Measurements from ENCODE around the gene HOXC11. TPM values are rescaled to one million over a fixed set of nuclear protein-coding genes. Genes with fewer than 3 reads are reported as not detected.

Gene HOXC11
- total RNA-seq, 5 donors from 2014 or later (not counting 1 experiment from before 2014, with no cell fraction given) = not detected

DNA sequence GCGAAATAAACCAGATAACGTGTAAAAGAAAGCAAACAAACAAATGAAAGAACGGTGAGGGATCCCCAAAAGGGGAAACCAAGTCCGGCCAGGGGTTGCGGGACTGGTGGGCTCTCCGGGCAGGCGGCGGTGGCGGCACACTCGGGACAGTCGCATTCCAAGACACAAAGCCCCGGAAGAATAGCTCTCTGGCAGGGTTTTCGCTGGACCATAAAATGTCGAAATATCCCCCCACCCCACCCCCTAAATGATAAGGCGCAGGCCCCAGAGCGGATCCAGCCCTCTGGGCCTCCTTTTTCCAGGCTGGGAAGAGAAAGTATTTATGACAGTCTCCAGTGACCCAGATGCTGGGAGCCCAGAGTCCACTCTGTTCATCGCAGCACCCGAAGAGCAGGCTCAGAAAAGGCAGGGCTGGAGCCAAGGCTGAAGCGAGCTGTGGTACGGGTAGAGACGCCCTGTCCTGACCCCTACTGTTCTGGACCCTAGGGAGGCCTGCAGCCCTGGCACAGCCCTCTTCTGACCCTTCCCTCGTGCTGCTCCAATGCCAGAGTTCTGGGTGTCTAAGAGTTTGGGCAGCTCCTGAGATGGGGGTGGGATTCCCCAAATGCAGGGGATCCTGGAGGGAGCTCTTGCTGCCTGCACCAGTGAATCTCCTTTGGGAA is 33.8 kb downstream of the HOXC11 start:
- no peaks in the 10 kb centered on the region for H3K36me3 Mint-ChIP-seq
- ChIA-PET CTCF (interaction anchor here (0.6 to 4.4 kb wide), 15 partner anchors 26 to 601 kb away, joined by 3 to 41 read pairs (median 4); no protein-coding TSS in a partner anchor), POLR2A (interaction anchor here in 1 of 2 donors (0.6 kb wide), 1 partner anchor 273 kb away, joined by 3 read pairs; the partner anchor contains the start of gene CBX5)
- Histone ChIP-seq H3K4me1 (ENCODE audit: control insufficient read depth in 1 of 2, extremely low read depth in 1 of 2, insufficient read depth in 2 of 2, low read length in 2 of 2) (peaks cover 0 to 35% of the 10 kb centered on the region in 2 experiments), H3K27ac (ENCODE audit: low read length) (no peak overlapping the region), H3K4me3 (ENCODE audit: control insufficient read depth in 1 of 2, extremely low read depth in 1 of 2, low read length in 1 of 2) (peak overlapping the region; percentile 43 to 73), H3K9me3 (no peaks in the 10 kb centered on the region), H3K36me3 (ENCODE audit: control insufficient read depth in 2 of 2, extremely low read depth in 1 of 2, insufficient read depth in 1 of 2, low read length in 1 of 2) (no peaks in the 10 kb centered on the region), H3K27me3 (replicated peaks in 1 of 2; ENCODE audit: control insufficient read depth in 2 of 2, extremely low read depth in 1 of 2, insufficient read depth in 2 of 2, low read length in 1 of 2) (peaks cover 15 to 99% of the 10 kb centered on the region in 2 experiments)
- H3K27ac Mint-ChIP-seq = peak overlapping the region in 1 of 2 donors; percentile 43
- no peaks in the 10 kb centered on the region for H3K9me3 Mint-ChIP-seq
- no peak for DNase-seq
- H3K4me1 Mint-ChIP-seq = peaks cover 30 to 39% (median 37%) of the 10 kb centered on the region in 3 donors
- WGBS (ENCODE audit: insufficient coverage) = 11% methylated on average over 12 of the region's 22 CpGs
- ATAC-seq (replicated peaks in 1 of 4) = no peak
- H3K27me3 Mint-ChIP-seq = peaks cover 79 to 93% of the 10 kb centered on the region in 2 donors
- peak overlapping the region; percentile 68 to 89 (median 71) for H3K4me3 Mint-ChIP-seq

DNA sequence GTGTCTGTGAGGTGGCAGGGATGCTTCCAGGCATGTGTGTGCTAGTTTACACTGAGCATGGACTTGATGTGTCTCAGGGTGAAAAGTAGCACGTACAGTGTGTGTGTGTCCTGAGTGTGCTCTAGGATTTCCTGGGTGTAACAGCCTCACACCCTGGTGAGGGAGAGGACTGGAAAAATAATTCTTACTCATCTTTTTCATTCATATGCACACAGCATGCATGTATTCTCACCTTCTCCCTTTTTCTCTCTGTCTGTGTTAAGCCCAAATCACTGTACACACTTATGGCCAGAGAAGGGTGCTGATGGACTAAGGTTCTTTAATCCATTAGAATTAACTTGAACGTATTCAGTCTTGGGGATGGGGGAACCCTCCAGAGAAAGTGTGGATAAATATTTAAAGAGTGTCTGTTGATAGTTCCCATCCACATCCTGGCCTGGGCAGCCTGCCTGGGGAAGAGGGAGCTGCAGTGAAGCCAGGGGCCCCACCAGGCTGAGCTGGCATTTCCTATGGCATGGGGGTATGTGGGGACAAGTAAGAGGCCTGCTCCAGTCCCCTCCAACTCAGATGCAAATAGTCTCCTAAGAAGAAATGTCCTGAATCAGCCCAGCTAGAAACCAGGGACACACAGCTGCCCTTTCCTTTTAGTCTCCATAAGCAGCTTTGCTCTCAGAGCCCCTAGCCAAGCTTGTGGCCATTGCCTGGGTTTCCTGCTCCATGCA is 34.8 kb downstream of the HOXC11 start:
- Mint-ChIP-seq H3K4me1 (peaks cover 30 to 39% (median 37%) of the 10 kb centered on the region in 3 donors), H3K36me3 (no peaks in the 10 kb centered on the region), H3K27me3 (peaks cover 78 to 92% of the 10 kb centered on the region in 2 donors), H3K27ac (no peak overlapping the region), H3K9me3 (no peaks in the 10 kb centered on the region), H3K4me3 (peak overlapping the region in 1 of 3 donors; percentile 89)
- Histone ChIP-seq H3K27ac (ENCODE audit: low read length) (no peak overlapping the region), H3K4me1 (ENCODE audit: control insufficient read depth in 1 of 2, extremely low read depth in 1 of 2, insufficient read depth in 2 of 2, low read length in 2 of 2) (peaks cover 0 to 35% of the 10 kb centered on the region in 2 experiments), H3K27me3 (replicated peaks in 1 of 2; ENCODE audit: control insufficient read depth in 2 of 2, extremely low read depth in 1 of 2, insufficient read depth in 2 of 2, low read length in 1 of 2) (peaks cover 15 to 93% of the 10 kb centered on the region in 2 experiments), H3K4me3 (ENCODE audit: control insufficient read depth in 1 of 2, extremely low read depth in 1 of 2, low read length in 1 of 2) (no peak overlapping the region), H3K9me3 (no peaks in the 10 kb centered on the region), H3K36me3 (ENCODE audit: control insufficient read depth in 2 of 2, extremely low read depth in 1 of 2, insufficient read depth in 1 of 2, low read length in 1 of 2) (no peaks in the 10 kb centered on the region)
- ChIA-PET CTCF (interaction anchor here (0.5 to 4.4 kb wide), 9 partner anchors 10 to 204 kb away, joined by 3 to 41 read pairs (median 10); no protein-coding TSS in a partner anchor), POLR2A (no interaction called here)
- no CpG with 5 or more reads among the region's 2 CpGs for WGBS (ENCODE audit: insufficient coverage)
- no peak for ATAC-seq (replicated peaks in 1 of 4)
- no peak for DNase-seq

DNA sequence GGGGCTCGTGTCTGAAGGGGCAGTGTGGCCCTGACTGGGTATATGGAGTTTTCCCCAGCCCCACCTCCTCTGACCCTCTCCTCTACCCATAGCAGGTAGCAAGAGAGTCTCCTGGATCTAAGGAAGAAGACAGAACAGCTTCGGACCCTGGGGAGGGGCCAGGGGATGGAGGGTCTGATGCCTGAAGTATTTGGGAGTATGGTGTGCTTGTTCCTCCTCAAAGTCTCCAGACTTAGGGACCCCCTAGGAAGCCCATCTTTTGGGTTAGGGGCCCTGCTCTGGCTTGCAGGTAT is 35.3 kb downstream of the HOXC11 start:
- Mint-ChIP-seq H3K4me3 (peak overlapping the region in 1 of 3 donors; percentile 49), H3K4me1 (peaks cover 30 to 39% (median 37%) of the 10 kb centered on the region in 3 donors), H3K27ac (no peak overlapping the region)

DNA sequence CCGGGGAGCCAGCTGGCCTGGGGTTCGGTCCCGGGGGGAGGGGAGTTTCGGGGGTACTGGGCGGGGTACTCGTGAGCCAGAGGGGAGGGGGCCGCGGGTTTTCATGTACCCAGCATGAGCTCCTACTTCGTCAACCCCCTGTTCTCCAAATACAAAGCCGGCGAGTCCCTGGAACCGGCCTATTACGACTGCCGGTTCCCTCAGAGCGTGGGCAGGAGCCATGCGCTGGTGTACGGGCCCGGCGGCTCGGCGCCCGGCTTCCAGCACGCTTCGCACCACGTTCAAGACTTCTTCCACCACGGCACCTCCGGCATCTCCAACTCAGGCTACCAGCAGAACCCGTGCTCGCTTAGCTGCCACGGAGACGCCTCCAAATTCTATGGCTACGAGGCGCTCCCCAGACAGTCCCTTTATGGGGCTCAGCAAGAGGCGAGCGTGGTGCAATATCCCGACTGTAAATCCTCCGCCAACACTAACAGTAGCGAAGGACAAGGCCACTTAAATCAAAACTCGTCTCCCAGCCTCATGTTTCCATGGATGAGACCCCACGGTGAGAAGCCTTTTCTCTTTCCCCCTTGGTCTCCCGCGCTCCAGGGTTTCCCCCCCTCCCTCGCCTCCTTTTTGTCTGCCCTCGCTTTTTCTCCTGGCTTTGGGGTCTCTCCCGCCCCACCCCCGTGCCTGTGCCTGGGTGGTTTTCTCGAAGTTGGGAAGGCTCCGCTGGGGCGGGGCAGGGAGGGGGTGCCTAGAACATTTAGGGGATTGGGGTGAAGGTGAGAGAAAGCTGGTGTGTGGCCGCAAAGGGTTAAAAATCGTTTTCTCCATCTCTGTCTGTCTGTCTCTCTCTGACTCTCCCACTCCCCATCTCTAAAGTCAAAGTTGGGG is 36.5 kb downstream of the HOXC11 start:
- Mint-ChIP-seq H3K4me3 (peak overlapping the region; percentile 49 to 81 (median 62)), H3K36me3 (no peaks in the 10 kb centered on the region), H3K27ac (peak overlapping the region in 1 of 2 donors; percentile 36), H3K27me3 (peaks cover 75 to 93% of the 10 kb centered on the region in 2 donors), H3K4me1 (peaks cover 32 to 40% (median 39%) of the 10 kb centered on the region in 3 donors), H3K9me3 (no peaks in the 10 kb centered on the region)
- peak; percentile 46 to 49 (median 47) for ATAC-seq (replicated peaks in 1 of 4)
- POLR2A ChIA-PET = interaction anchor here (0.7 kb wide), 2 partner anchors 62 to 454 kb away, joined by 6 to 8 read pairs; no protein-coding TSS in a partner anchor
- DNase-seq = peak in 6 of 35 experiments; percentile 22 to 52 (median 28)
- H3K36me3 ChIP-seq (ENCODE audit: control insufficient read depth in 2 of 2, extremely low read depth in 1 of 2, insufficient read depth in 1 of 2, low read length in 1 of 2) = no peaks in the 10 kb centered on the region
- H3K27me3 ChIP-seq (replicated peaks in 1 of 2; ENCODE audit: control insufficient read depth in 2 of 2, extremely low read depth in 1 of 2, insufficient read depth in 2 of 2, low read length in 1 of 2) = peaks cover 19 to 93% of the 10 kb centered on the region in 2 experiments
- WGBS (ENCODE audit: insufficient coverage) = 4% methylated on average over 22 of the region's 51 CpGs
- peaks cover 0 to 40% of the 10 kb centered on the region in 2 experiments for H3K4me1 ChIP-seq (ENCODE audit: control insufficient read depth in 1 of 2, extremely low read depth in 1 of 2, insufficient read depth in 2 of 2, low read length in 2 of 2)
- H3K27ac ChIP-seq (ENCODE audit: low read length) = no peak overlapping the region
- H3K4me3 ChIP-seq (ENCODE audit: control insufficient read depth in 1 of 2, extremely low read depth in 1 of 2, low read length in 1 of 2) = peak overlapping the region in 1 of 2 donors; percentile 25
- CTCF ChIA-PET = interaction anchor here (0.6 to 4.4 kb wide), 17 partner anchors 10 to 246 kb away, joined by 3 to 41 read pairs (median 5); partner anchors contain the start of genes HOXC5 (in 1 of the 2), HOXC9 (in 1 of the 2) and SMUG1 (in 1 of the 2)
- no peaks in the 10 kb centered on the region for H3K9me3 ChIP-seq

More for the DNA sequence above, 35.3 kb downstream of the HOXC11 start:
- WGBS (ENCODE audit: insufficient coverage) = no CpG with 5 or more reads among the region's 2 CpGs
- Histone ChIP-seq H3K9me3 (no peaks in the 10 kb centered on the region), H3K4me1 (ENCODE audit: control insufficient read depth in 1 of 2, extremely low read depth in 1 of 2, insufficient read depth in 2 of 2, low read length in 2 of 2) (peaks cover 0 to 35% of the 10 kb centered on the region in 2 experiments), H3K27me3 (replicated peaks in 1 of 2; ENCODE audit: control insufficient read depth in 2 of 2, extremely low read depth in 1 of 2, insufficient read depth in 2 of 2, low read length in 1 of 2) (peaks cover 15 to 93% of the 10 kb centered on the region in 2 experiments), H3K4me3 (ENCODE audit: control insufficient read depth in 1 of 2, extremely low read depth in 1 of 2, low read length in 1 of 2) (no peak overlapping the region), H3K27ac (ENCODE audit: low read length) (no peak overlapping the region), H3K36me3 (ENCODE audit: control insufficient read depth in 2 of 2, extremely low read depth in 1 of 2, insufficient read depth in 1 of 2, low read length in 1 of 2) (no peaks in the 10 kb centered on the region)
- Mint-ChIP-seq H3K36me3 (no peaks in the 10 kb centered on the region), H3K9me3 (no peaks in the 10 kb centered on the region), H3K27me3 (peaks cover 76 to 92% of the 10 kb centered on the region in 2 donors)
- POLR2A ChIA-PET = no interaction called here
- CTCF ChIA-PET = interaction anchor here (0.9 to 4.4 kb wide), 6 partner anchors 15 to 198 kb away, joined by 3 to 41 read pairs (median 17); no protein-coding TSS in a partner anchor
- no peak for ATAC-seq (replicated peaks in 1 of 4)
- DNase-seq = no peak

DNA sequence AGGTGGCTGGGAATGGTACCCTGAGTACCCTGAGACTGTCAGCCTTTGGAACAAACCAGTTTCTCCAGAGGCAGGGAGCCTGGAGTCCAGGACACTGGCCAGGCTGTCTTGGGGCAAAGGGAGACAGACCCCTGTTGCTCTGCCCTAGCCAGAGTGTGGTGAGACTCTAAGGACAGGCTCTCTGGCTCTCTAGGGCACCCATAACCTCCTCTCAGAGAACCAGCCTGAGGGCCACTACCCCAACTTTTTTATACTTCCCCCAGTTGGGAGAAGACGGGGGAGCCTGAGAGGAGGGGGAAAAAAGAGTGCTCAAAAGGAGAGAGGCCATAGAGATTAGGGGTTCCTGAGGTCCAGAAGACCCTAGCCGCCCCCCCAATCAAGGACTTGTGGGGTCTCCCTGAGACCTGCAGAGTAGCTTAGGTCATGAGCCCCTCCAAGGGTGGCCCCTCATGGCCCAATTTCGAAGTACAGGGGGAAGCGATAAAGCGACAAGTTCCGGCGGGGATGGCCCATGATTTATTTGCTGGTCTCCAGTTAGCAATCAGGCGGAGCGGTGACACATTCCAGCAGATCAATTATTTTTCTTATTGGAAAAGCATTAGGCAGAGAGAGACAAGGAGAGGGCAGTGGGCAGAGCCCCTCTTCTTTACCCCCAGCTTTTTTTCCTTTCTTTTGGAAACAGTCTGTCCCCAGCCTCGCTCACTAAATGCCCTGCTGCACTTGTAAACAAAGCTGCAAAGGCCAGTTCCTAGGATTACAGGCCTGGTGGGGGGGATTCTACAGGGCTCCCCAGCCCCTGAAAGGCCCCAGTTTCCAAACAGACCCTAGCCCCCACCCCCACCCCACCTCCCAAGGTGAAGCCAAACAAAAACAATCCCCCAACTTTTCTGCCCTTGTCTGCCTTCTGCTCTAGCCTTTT is 37.4 kb downstream of the HOXC11 start:
- peaks cover 0 to 49% of the 10 kb centered on the region in 2 experiments for H3K4me1 ChIP-seq (ENCODE audit: control insufficient read depth in 1 of 2, extremely low read depth in 1 of 2, insufficient read depth in 2 of 2, low read length in 2 of 2)
- H3K36me3 Mint-ChIP-seq = no peaks in the 10 kb centered on the region
- no peak overlapping the region for H3K27ac ChIP-seq (ENCODE audit: low read length)
- no CpG with 5 or more reads among the region's 10 CpGs for WGBS (ENCODE audit: insufficient coverage)
- H3K4me1 Mint-ChIP-seq = peaks cover 38 to 46% (median 45%) of the 10 kb centered on the region in 3 donors
- H3K9me3 Mint-ChIP-seq = no peaks in the 10 kb centered on the region
- H3K9me3 ChIP-seq = no peaks in the 10 kb centered on the region
- H3K36me3 ChIP-seq (ENCODE audit: control insufficient read depth in 2 of 2, extremely low read depth in 1 of 2, insufficient read depth in 1 of 2, low read length in 1 of 2) = no peaks in the 10 kb centered on the region
- POLR2A ChIA-PET = no interaction called here
- CTCF ChIA-PET = no interaction called here
- peaks cover 23 to 93% of the 10 kb centered on the region in 2 experiments for H3K27me3 ChIP-seq (replicated peaks in 1 of 2; ENCODE audit: control insufficient read depth in 2 of 2, extremely low read depth in 1 of 2, insufficient read depth in 2 of 2, low read length in 1 of 2)
- no peak overlapping the region for H3K4me3 ChIP-seq (ENCODE audit: control insufficient read depth in 1 of 2, extremely low read depth in 1 of 2, low read length in 1 of 2)
- peak overlapping the region in 2 of 3 donors; percentile 31 to 81 for H3K4me3 Mint-ChIP-seq
- DNase-seq = no peak
- H3K27ac Mint-ChIP-seq = peak overlapping the region in 1 of 2 donors; percentile 43
- peaks cover 79 to 94% of the 10 kb centered on the region in 2 donors for H3K27me3 Mint-ChIP-seq
- ATAC-seq (replicated peaks in 1 of 4) = no peak

Data from T-cell (primary cell).